HG02571 (cell line): ENCODE results near the gene ADGRG1.

Source experiments
- ATAC-seq: cut with Tn5 transposase; IDR thresholded peaks from one replicate; pipeline ENCODE4 v1.9.1; 2021; ENCODE audit warnings: mild to moderate bottlenecking, moderate library complexity; ENCODE audit not compliant: unreplicated experiment

The ADGRG1 gene

GRCh38 chr16:57714047-57714446, 85.6 kb downstream of the ADGRG1 start:
- no peak for ATAC-seq
